Upper lobe of left lung (tissue), 6 donors: Measurements from ENCODE around the gene LINC00632. TPM values are rescaled to one million over a fixed set of nuclear protein-coding genes. Genes with fewer than 3 reads are reported as not detected.

Experiments used
- ATAC-seq, 2 donors: fragments of 200-7000 bp; cut with Tn5 transposase; one replicate each; pipeline ENCODE4 v1.9.1; 2022; ENCODE audit warnings: mild to moderate bottlenecking in 2 of 2, moderate library complexity in 2 of 2; ENCODE audit not compliant: low FRiP score in 2 of 2
- DNase-seq, 2 donors: peaks; one replicate each; pipeline ENCODE4 v3.0.0-alpha.2; 2019 to 2020
- H3K27ac ChIP-seq, 4 donors: fragments of 200-600 bp; sonication (generic); one replicate each; pipeline ENCODE4 v1.5.1; 2016 to 2019
- H3K27me3 ChIP-seq, 4 donors: fragments of 200-600 bp; sonication (generic); one replicate each; pipeline ENCODE4 v1.5.1; 2017 to 2019
- H3K36me3 ChIP-seq, 4 donors: fragments of 200-600 bp; sonication (generic); one replicate each; pipeline ENCODE4 v1.5.1; 2016 to 2019
- H3K4me1 ChIP-seq, 4 donors: fragments of 200-600 bp; sonication (generic); one replicate each; pipeline ENCODE4 v1.5.1; 2018 to 2019
- H3K4me3 ChIP-seq, 4 donors: fragments of 200-600 bp; sonication (generic); one replicate each; pipeline ENCODE4 v1.5.1; 2017 to 2019; ENCODE audit warnings: mild to moderate bottlenecking in 2 of 4, moderate library complexity in 1 of 4
- H3K9me3 ChIP-seq, 4 donors: fragments of 200-600 bp; sonication (generic); one replicate each; pipeline ENCODE4 v1.5.1; 2018 to 2019
- CTCF ChIP-seq, 6 experiments: fragments of 450-650 bp in 4 of 6; fragments of 200-600 bp in 2 of 6; sonication (generic) in 2 of 6; IDR thresholded peaks; one replicate each; pipeline ENCODE4 v1.5.1; 2016 to 2019; ENCODE audit warnings: antibody characterized with exemption in 6 of 6
- EP300 ChIP-seq, 4 donors: sonication (generic); formaldehyde crosslinking; IDR thresholded peaks; one replicate each; pipeline ENCODE4 v1.5.1; 2017; ENCODE audit warnings: antibody characterized with exemption in 4 of 4, control low read depth in 2 of 4
- POLR2A ChIP-seq, 4 donors: fragments of 450-650 bp; IDR thresholded peaks; one replicate each; pipeline ENCODE4 v1.5.1; 2016 to 2017; ENCODE audit warnings: antibody characterized with exemption in 4 of 4, mild to moderate bottlenecking in 2 of 4
- POLR2AphosphoS5 ChIP-seq, 2 donors: sonication (generic); formaldehyde crosslinking; IDR thresholded peaks; one replicate each; pipeline ENCODE4 v1.5.1; 2017; ENCODE audit warnings: antibody characterized with exemption in 2 of 2
- WGBS, 2 donors: methylation state at CpG; one replicate each; pipeline ENCODE4 v1.1.5; 2017 to 2018; 5-methylcytosine and 5-hydroxymethylcytosine counted together
- total RNA-seq, 6 donors: library from RNA; depleted of rRNA in 4 of 6; stranded (reverse); fragments of >200 nt in 4 of 6; gene quantifications; one replicate each; pipeline versions ENCODE4 v1.1.0 to v1.2.1, GENCODE V29; 2016 to 2021
- donor health status: DM: no; HTN: no; CAD: no; lungs with moderate emphysema.
- donor health status: DM: no; HTN: yes; CAD: no; lungs with severe emphysema.

Gene LINC00632
- total RNA-seq, 6 donors from 2014 or later, result 18.3 to 175 (median 30.5) TPM

DNA sequence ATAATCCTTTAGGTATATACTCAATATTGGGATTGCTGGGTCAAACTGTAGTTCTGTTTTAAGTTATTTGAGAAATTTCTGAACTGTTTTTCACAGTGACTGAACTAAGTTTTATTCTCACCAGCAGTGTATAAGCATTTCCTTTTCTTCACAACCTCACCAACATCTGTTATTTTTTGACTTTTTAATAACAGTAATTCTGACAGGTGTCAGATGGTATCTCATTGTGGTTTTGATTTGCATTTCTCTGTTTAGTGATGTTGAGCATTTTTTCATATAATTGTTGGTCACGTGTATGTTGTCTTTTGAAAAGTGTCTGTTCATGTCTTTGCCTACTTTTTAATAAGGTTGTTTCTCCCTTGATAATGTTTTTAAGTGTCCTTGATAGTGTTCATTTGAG lies 112.6 kb downstream of the LINC00632 start:
- Histone ChIP-seq H3K36me3 (no peaks in the 10 kb centered on the region), H3K4me3 (no peak overlapping the region), H3K27ac (no peak overlapping the region), H3K4me1 (no peaks in the 10 kb centered on the region), H3K27me3 (no peaks in the 10 kb centered on the region), H3K9me3 (no peaks in the 10 kb centered on the region)
- TF ChIP-seq EP300 (IDR thresholded peaks at IDR 0.05), result no peak
- no peak for TF ChIP-seq POLR2AphosphoS5 (IDR thresholded peaks at IDR 0.05)
- TF ChIP-seq POLR2A (IDR thresholded peaks at IDR 0.05), result no peak
- no peak for TF ChIP-seq CTCF (IDR thresholded peaks at IDR 0.05)
- DNase-seq (no peak), ATAC-seq (no peak)
- WGBS, 2 donors, result 67% methylated on average over 1 of the region's 1 CpG

DNA sequence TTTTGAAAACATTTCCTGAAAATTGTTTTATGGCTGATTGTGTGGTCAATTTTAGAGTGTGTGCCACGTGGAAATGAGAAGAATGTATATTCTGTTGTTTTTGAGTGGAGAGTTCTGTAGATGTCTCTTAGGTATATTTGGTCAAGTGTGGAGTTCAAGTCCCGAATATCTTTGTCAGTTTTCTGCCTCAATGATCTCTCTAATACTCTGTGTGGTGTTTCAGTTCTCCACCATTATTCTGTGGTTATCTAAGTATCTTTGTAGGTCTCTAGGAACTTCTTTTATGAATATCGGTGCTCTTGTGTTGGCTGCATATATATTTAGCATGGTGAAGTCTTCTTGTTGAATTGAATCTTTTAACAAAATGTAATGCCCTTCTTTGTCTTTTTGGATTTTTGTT lies 113.3 kb downstream of the LINC00632 start:
- TF ChIP-seq EP300 (IDR thresholded peaks at IDR 0.05) (no peak), CTCF (IDR thresholded peaks at IDR 0.05) (no peak), POLR2AphosphoS5 (IDR thresholded peaks at IDR 0.05) (no peak), POLR2A (IDR thresholded peaks at IDR 0.05) (no peak)
- no peak overlapping the region for H3K27ac ChIP-seq
- no peak for DNase-seq
- WGBS, 2 donors, result 48 to 53% methylated on average over 3 of the region's 3 CpGs
- ATAC-seq, result no peak
- no peaks in the 10 kb centered on the region for H3K9me3 ChIP-seq
- no peaks in the 10 kb centered on the region for H3K4me1 ChIP-seq
- H3K4me3 ChIP-seq, result no peak overlapping the region
- no peaks in the 10 kb centered on the region for H3K36me3 ChIP-seq
- H3K27me3 ChIP-seq, result no peaks in the 10 kb centered on the region

DNA sequence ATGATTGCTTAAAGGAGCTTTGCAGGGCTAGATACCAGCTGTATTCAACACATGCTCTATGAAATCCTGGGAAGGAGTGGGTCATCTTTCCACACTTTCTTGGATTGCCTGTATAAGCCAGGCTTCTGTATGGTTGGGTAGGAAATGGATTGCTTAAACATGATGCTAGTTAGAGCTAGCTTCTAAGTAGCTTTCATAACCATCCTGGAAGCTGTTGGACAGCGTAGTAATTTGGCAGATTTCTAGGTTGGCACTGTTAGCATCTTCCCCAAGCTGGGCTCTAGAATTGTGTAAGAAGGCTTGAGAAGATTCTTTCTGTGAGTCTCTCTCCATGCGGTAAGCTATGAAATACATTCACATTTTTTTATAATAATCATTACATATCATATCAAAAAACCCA lies 127.3 kb downstream of the LINC00632 start:
- 33 to 55% methylated on average over 1 to 2 of the region's 2 CpGs for WGBS, 2 donors
- no peak for ATAC-seq

More for the DNA sequence above, 127.3 kb downstream of the LINC00632 start:
- no peak for DNase-seq
- Histone ChIP-seq H3K4me3 (no peak overlapping the region), H3K36me3 (no peaks in the 10 kb centered on the region), H3K4me1 (no peaks in the 10 kb centered on the region), H3K9me3 (no peaks in the 10 kb centered on the region), H3K27me3 (no peaks in the 10 kb centered on the region), H3K27ac (no peak overlapping the region)
- no peak for TF ChIP-seq EP300 (IDR thresholded peaks at IDR 0.05)
- TF ChIP-seq POLR2AphosphoS5 (IDR thresholded peaks at IDR 0.05), result no peak
- TF ChIP-seq POLR2A (IDR thresholded peaks at IDR 0.05), result no peak
- TF ChIP-seq CTCF (IDR thresholded peaks at IDR 0.05), result no peak

Other genes starting within 250 kb of the LINC00632 start
- gene SOX3, start 204.7 kb upstream of the LINC00632 start, total RNA-seq, result under 1 TPM in 1 of 6 donors, not detected in 5; 0.10 TPM